Lower leg skin (tissue), 3 donors: ENCODE results near the gene PLEKHM1.
"Not testable (repeated sequence)": the region's sequence is repeated elsewhere in the genome, so short reads cannot be mapped to it uniquely, and the experiment has no call there.

ENCODE experiments used
- POLR2A ChIP-seq, 2 donors: fragments of 450-650 bp; IDR thresholded peaks; one replicate each; pipeline ENCODE4 v1.6.1; 2016 to 2017; ENCODE audit warnings: antibody characterized with exemption in 2 of 2, mild to moderate bottlenecking in 1 of 2, moderate library complexity in 1 of 2
- TF ChIP-seq, protein P1 (sequence below), 3 donors: fragments of 450-650 bp; IDR thresholded peaks; one replicate each; pipeline ENCODE4 v1.5.1; 2016; ENCODE audit warnings: antibody characterized with exemption in 3 of 3, mild to moderate bottlenecking in 3 of 3, moderate library complexity in 2 of 3

DNA sequence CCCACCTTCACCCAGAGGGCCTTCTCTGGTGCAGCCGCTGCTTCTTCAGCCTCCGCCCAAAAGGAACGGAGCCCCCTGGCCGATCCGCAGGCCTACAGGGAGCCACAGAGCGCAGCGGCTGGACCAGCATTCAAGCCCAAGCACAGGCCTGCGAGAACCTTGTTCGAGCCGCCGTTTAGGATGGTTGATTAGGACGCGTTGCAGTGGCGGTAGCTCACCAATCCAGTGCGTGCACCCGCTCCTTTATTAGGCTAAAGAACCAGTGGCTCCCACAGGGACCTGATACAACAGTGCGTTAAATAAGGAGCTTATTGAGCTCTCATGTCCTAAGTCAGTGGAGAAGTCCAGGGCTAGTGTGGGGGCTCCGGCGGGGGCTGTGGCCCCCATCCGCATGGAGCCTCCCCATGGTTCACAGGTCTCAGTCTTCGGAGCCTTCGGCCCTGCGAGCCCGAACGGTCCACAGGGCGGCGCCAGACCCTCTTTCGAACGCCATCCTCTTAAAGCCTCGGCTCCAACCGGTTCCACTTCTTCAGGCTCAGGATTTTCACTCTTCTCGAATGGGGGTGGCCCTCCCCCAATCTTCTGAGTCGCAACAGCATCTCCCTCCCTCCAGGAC lies 10.7 kb upstream of the PLEKHM1 start:
- TF ChIP-seq POLR2A (IDR thresholded peaks at IDR 0.05) = not testable (repeated sequence)
- TF ChIP-seq, protein P1, sequence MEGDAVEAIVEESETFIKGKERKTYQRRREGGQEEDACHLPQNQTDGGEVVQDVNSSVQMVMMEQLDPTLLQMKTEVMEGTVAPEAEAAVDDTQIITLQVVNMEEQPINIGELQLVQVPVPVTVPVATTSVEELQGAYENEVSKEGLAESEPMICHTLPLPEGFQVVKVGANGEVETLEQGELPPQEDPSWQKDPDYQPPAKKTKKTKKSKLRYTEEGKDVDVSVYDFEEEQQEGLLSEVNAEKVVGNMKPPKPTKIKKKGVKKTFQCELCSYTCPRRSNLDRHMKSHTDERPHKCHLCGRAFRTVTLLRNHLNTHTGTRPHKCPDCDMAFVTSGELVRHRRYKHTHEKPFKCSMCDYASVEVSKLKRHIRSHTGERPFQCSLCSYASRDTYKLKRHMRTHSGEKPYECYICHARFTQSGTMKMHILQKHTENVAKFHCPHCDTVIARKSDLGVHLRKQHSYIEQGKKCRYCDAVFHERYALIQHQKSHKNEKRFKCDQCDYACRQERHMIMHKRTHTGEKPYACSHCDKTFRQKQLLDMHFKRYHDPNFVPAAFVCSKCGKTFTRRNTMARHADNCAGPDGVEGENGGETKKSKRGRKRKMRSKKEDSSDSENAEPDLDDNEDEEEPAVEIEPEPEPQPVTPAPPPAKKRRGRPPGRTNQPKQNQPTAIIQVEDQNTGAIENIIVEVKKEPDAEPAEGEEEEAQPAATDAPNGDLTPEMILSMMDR (IDR thresholded peaks at IDR 0.05) = not testable (repeated sequence)
